ENCODE measurements around the gene EGFL6. TPM values are rescaled to one million over a fixed set of nuclear protein-coding genes. Genes with fewer than 3 reads are reported as not detected.

Gene EGFL6
- total RNA-seq, 2 donors from 2014 or later = not detected

DNA sequence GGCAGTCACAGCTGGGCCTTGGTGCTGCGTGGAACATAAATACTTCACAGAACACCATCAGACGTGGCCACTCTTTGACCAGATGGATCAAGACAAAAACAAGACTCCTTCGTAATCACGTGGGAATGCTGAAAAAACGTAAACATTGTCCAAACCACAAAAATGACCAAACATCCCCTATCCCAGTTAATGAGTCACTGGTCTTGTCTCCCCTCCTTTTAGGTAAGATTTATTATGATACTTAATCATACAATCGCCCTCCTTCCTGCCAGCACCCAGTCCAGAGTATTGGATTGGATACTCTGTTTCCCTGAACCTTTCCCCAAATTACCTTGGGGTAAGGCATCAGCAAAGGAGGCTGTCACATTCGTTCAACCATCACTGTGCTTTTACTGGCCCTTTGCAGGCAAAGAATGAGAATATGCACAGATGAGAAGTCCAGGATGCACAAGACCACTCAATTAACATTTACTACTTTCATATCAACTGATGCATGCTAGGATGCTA is 82.9 kb downstream of the EGFL6 start:
- Histone ChIP-seq H3K4me1 (peaks cover 6% of the 10 kb centered on the region), H3K9me3 (no peaks in the 10 kb centered on the region), H3K27me3 (no peaks in the 10 kb centered on the region), H3K27ac (peak overlapping the region; percentile 37 to 96 (median 78)), H3K4me3 (no peak overlapping the region), H3K36me3 (replicated peaks in 1 of 2; ENCODE audit: insufficient read depth in 1 of 2, low read depth in 2 of 2) (no peaks in the 10 kb centered on the region)
- 13 to 18% methylated on average over 7 of the region's 7 CpGs for WGBS, 2 donors
- intact Hi-C loops (cut with DNase I) = no loop called here
- TF ChIP-seq POLR2A (IDR thresholded peaks at IDR 0.05) = no peak
- TF ChIP-seq, protein P1, sequence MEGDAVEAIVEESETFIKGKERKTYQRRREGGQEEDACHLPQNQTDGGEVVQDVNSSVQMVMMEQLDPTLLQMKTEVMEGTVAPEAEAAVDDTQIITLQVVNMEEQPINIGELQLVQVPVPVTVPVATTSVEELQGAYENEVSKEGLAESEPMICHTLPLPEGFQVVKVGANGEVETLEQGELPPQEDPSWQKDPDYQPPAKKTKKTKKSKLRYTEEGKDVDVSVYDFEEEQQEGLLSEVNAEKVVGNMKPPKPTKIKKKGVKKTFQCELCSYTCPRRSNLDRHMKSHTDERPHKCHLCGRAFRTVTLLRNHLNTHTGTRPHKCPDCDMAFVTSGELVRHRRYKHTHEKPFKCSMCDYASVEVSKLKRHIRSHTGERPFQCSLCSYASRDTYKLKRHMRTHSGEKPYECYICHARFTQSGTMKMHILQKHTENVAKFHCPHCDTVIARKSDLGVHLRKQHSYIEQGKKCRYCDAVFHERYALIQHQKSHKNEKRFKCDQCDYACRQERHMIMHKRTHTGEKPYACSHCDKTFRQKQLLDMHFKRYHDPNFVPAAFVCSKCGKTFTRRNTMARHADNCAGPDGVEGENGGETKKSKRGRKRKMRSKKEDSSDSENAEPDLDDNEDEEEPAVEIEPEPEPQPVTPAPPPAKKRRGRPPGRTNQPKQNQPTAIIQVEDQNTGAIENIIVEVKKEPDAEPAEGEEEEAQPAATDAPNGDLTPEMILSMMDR (IDR thresholded peaks at IDR 0.05) = no peak
- ATAC-seq (no peak), DNase-seq (no peak)

DNA sequence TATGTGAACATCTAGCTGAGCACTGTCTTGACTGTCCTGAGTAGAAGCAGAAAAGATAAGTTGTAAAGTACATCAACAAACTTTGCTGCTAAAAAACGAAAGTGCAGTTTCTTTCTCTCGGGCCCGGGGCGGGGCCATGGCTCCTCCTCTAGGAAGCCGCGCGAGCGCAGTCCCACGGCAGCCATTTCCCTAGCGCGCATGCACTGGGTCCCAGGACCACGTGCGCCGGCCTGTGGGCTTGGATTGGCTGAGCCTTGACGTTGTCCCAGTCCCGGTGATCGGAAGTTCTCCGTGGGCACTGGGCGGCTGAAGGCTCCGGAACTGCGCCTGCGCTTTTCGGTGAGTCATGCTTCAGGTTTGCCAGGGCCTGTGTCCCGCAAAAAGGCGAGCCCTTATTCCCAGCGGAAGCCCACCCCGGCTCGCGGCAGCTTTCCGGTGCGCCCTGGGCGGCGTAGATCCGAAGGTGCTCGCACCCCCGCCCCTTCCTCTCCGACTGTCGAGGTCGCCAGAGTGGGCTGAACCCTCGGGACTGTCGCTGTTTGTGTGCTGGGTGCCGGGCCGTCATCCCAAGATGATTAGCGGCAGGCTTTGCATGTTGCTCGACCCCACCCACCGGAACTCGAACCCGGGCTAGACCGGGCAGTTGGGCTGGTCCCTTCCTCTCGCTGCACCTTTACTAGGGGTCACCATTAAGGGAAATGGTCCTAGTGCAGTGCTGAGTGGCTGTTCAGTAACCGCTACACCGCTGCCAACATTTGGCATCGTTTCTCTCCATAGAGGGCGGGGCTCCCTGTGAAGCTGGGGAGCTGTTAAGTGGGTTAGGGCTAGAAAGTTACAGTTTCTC is 83.7 kb downstream of the EGFL6 start, which contains the start of gene TCEANC:
TSS of gene TCEANC (plus strand) at position 292 of the 844 bp plus-strand sequence. CDS start 9,368 bp downstream, outside the sequence.
- intact Hi-C loops (cut with DNase I) = no loop called here
- H3K36me3 ChIP-seq (replicated peaks in 1 of 2; ENCODE audit: insufficient read depth in 1 of 2, low read depth in 2 of 2) = no peaks in the 10 kb centered on the region
- no peaks in the 10 kb centered on the region for H3K9me3 ChIP-seq
- DNase-seq = peak; percentile 94 to 98 (median 98)
- H3K27me3 ChIP-seq = no peaks in the 10 kb centered on the region
- H3K4me3 ChIP-seq = peak within 1 kb of the TSS; percentile 27 to 55
- TF ChIP-seq POLR2A (IDR thresholded peaks at IDR 0.05) = peak; percentile 75 to 89 (median 88)
- TF ChIP-seq, protein P1 (IDR thresholded peaks at IDR 0.05) = no peak
- peaks cover 6% of the 10 kb centered on the region for H3K4me1 ChIP-seq
- peak; percentile 99 for ATAC-seq
- 0% methylated on average over 4 to 45 of the region's 54 CpGs for WGBS, 2 donors
- H3K27ac ChIP-seq = peak within 1 kb of the TSS; percentile 89 to 96 (median 92)

DNA sequence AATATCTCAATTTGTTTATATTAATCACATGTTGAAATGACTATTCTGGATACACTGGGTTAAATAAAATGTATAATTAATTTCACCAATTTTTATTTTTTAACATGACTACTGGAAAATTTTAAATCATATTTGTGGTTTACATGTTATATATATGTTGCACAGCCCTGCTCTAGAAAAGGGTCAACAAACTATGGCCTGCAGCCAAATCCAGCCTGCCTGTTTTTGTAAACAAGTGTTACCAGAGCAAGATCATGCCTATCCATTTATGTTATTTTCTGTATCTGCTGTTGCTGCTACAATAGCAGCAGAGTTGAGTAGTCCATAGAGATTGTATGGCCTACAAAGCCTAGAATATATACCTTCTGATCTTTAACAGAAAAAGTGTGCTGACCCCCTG is 84.7 kb downstream of the EGFL6 start:
- ATAC-seq (no peak), DNase-seq (no peak)
- Histone ChIP-seq H3K4me3 (no peak overlapping the region), H3K27me3 (no peaks in the 10 kb centered on the region), H3K9me3 (no peaks in the 10 kb centered on the region), H3K27ac (peak overlapping the region in 3 of 4 donors; percentile 90 to 96 (median 95)), H3K4me1 (peaks cover 10% of the 10 kb centered on the region), H3K36me3 (replicated peaks in 1 of 2; ENCODE audit: insufficient read depth in 1 of 2, low read depth in 2 of 2) (no peaks in the 10 kb centered on the region)
- TF ChIP-seq, protein P1 (IDR thresholded peaks at IDR 0.05) = no peak
- no peak for TF ChIP-seq POLR2A (IDR thresholded peaks at IDR 0.05)
- intact Hi-C loops (cut with DNase I) = no loop called here

DNA sequence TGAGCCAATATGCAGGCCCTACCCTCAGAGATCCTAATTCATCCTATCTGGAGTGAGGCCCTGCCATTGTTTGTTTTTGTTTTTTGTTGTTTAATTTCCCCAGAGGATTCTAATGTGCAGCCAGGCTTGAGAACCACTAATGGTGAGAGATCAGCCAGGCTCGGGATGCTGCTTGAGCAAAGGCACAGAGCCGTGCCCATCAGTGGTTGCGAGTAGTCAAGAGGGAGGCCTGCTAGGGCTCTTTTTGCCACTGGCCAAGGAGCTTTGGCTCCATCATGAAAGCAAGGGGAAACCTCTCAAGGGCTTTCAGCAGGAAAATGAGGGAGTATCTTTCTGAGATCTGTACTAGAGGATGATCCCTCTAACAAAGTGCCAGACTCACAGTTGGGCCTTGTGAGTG is 86.3 kb downstream of the EGFL6 start:
- no peak for ATAC-seq
- peaks cover 10% of the 10 kb centered on the region for H3K4me1 ChIP-seq
- TF ChIP-seq, protein P1 (IDR thresholded peaks at IDR 0.05) = no peak
- no peak for TF ChIP-seq POLR2A (IDR thresholded peaks at IDR 0.05)
- no peaks in the 10 kb centered on the region for H3K36me3 ChIP-seq (replicated peaks in 1 of 2; ENCODE audit: insufficient read depth in 1 of 2, low read depth in 2 of 2)
- intact Hi-C loops (cut with DNase I) = no loop called here
- H3K27me3 ChIP-seq = no peaks in the 10 kb centered on the region
- WGBS, 2 donors = 86% methylated on average over 2 to 3 of the region's 3 CpGs
- no peak overlapping the region for H3K27ac ChIP-seq
- no peak for DNase-seq
- H3K9me3 ChIP-seq = no peaks in the 10 kb centered on the region
- no peak overlapping the region for H3K4me3 ChIP-seq

Data from body of pancreas (tissue), 4 donors.